ENCODE measurements around the gene TNK1. TPM values are rescaled to one million over a fixed set of nuclear protein-coding genes. Genes with fewer than 3 reads are reported as not detected.
A peak's percentile ranks its signal among the peaks of the same experiment; 100 is the strongest.
"Not testable (repeated sequence)": the region's sequence is repeated elsewhere in the genome, so short reads cannot be mapped to it uniquely, and the experiment has no call there.

The TNK1 gene
- total RNA-seq, 1 experiment from 2014 or later = 10.1 TPM

DNA sequence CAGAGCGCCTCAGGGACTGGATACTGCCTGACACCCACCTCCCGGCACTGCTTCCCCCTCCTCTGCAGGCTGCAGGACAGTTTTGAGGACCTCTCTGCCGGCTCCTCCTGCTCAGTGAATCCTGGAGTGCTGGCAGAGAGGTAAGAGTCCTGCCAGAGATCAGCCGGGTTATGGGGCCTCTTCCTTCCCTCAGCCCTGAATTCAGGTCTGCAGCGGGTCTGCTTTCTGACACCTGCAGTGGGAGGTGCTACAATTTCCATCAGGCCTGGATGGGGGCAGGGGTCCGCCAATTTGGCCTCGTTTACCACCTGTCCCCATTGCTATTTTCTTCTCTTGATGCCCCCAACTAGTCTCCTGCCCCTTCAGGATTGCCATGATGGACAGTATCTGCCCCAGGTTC, 48.8 kb upstream of the TNK1 start:
- peak overlapping the region in 1 of 2 experiments; percentile 29; a peak in 1 of 5 replicates for H3K4me3 Mint-ChIP-seq
- H3K27ac Mint-ChIP-seq = peak overlapping the region in 1 of 3 experiments; percentile 38; a peak in 1 of 7 replicates
- H2AFZ ChIP-seq (ENCODE audit: low read length) = no peak overlapping the region

DNA sequence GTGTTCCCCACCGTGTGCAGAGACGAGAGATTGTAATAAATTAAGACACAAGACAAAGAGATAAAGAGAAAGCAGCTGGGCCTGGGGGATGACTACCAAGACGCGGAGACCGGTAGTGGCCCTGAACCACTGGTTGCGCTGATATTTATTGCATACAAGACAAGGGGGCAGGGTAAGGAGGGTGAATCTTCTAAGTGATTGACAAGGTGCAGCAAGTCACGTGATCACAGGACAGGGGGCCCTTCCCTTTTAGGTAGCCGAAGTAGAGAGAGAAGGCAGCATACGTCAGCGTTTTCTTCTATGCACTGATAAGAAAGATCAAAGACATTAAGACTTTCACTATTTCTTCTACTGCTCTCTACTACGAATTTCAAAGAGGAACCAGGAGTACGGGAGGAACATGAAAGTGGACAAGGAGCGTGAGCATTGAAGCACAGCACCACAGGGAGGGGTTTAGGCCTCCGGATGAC, 48.3 kb upstream of the TNK1 start:
- H2BK120ac ChIP-seq (ENCODE audit: low read depth, low read length, poor library complexity, severe bottlenecking); H3K36me3 Mint-ChIP-seq (ENCODE audit: insufficient read depth in 1 of 3, low read depth in 3 of 3); H3T11ph ChIP-seq (ENCODE audit: low read length); H3K27me3 Mint-ChIP-seq (ENCODE audit: low read depth); H3K56ac ChIP-seq (ENCODE audit: insufficient read length, low read depth, low read length); H3K27me3 ChIP-seq (ENCODE audit: insufficient read depth, low read length); H3K9me3 ChIP-seq (ENCODE audit: control insufficient read depth, low read depth, low read length); H3K14ac ChIP-seq (ENCODE audit: insufficient read depth, low read length); H4K20me1 ChIP-seq (ENCODE audit: control insufficient read depth, insufficient read depth, insufficient read length); H2BK12ac ChIP-seq (ENCODE audit: insufficient read length, low read depth, low read length); H3K18ac ChIP-seq (ENCODE audit: insufficient read length, low read depth, low read length); DNase-seq; H2AFZ ChIP-seq (ENCODE audit: low read length); H3K79me2 ChIP-seq (ENCODE audit: insufficient read depth, low read length); H3K9ac ChIP-seq (ENCODE audit: extremely low read depth, insufficient read length, low read length); H2BK5ac ChIP-seq (ENCODE audit: insufficient read length, low read length); H3K79me1 ChIP-seq (ENCODE audit: insufficient read depth, low read depth, low read length, poor library complexity, severe bottlenecking); H3K9me3 Mint-ChIP-seq; H3K27ac ChIP-seq (ENCODE audit: insufficient read length, low read depth, low read length); H3K4me1 ChIP-seq (ENCODE audit: insufficient read depth, low read length); H2BK20ac ChIP-seq (ENCODE audit: low read depth, low read length, poor library complexity, severe bottlenecking); H2AK5ac ChIP-seq (ENCODE audit: insufficient read length, low read length); H3K4me2 ChIP-seq (ENCODE audit: insufficient read depth, insufficient read length, low read length); H3K4ac ChIP-seq (ENCODE audit: low read depth, low read length); H4K5ac ChIP-seq (ENCODE audit: insufficient read length, low read depth, low read length); H4K8ac ChIP-seq (replicated peaks; ENCODE audit: insufficient read length, low read depth, low read length); H2BK15ac ChIP-seq (ENCODE audit: low read depth, low read length); H3K23ac ChIP-seq (ENCODE audit: insufficient read length, low read depth, low read length); H4K91ac ChIP-seq (ENCODE audit: insufficient read length, low read depth, low read length): not testable (repeated sequence)
- Mint-ChIP-seq H3K4me3 (peak overlapping the region in 1 of 2 experiments; percentile 29; a peak in 1 of 5 replicates), H3K27ac (peak overlapping the region in 1 of 3 experiments; percentile 38; a peak in 2 of 7 replicates), H3K4me1 (peaks cover 34 to 45% of the 10 kb centered on the region in 2 experiments)
- WGBS (ENCODE audit: extremely low coverage, insufficient read length, low lambda C conversion rate) = no CpG with 5 or more reads among the region's 14 CpGs
- H3K23me2 ChIP-seq (ENCODE audit: insufficient read length, low read depth, low read length, poor library complexity, severe bottlenecking) = peaks cover 14% of the 10 kb centered on the region

More for the DNA sequence above, 48.8 kb upstream of the TNK1 start:
- Histone ChIP-seq H2BK12ac (ENCODE audit: insufficient read length, low read depth, low read length) (no peak overlapping the region), H3K9ac (ENCODE audit: extremely low read depth, insufficient read length, low read length) (no peak overlapping the region), H2AK5ac (ENCODE audit: insufficient read length, low read length) (no peak overlapping the region), H3T11ph (ENCODE audit: low read length) (no peak overlapping the region), H4K5ac (ENCODE audit: insufficient read length, low read depth, low read length) (no peak overlapping the region), H3K79me1 (ENCODE audit: insufficient read depth, low read depth, low read length, poor library complexity, severe bottlenecking) (no peaks in the 10 kb centered on the region), H3K27me3 (ENCODE audit: insufficient read depth, low read length) (no peaks in the 10 kb centered on the region), H2BK5ac (ENCODE audit: insufficient read length, low read length) (no peak overlapping the region), H3K23ac (ENCODE audit: insufficient read length, low read depth, low read length) (no peak overlapping the region), H3K18ac (ENCODE audit: insufficient read length, low read depth, low read length) (no peak overlapping the region), H4K8ac (replicated peaks; ENCODE audit: insufficient read length, low read depth, low read length) (no peak overlapping the region), H2BK20ac (ENCODE audit: low read depth, low read length, poor library complexity, severe bottlenecking) (no peak overlapping the region), H4K91ac (ENCODE audit: insufficient read length, low read depth, low read length) (no peak overlapping the region), H4K20me1 (ENCODE audit: control insufficient read depth, insufficient read depth, insufficient read length) (no peaks in the 10 kb centered on the region), H3K4me2 (ENCODE audit: insufficient read depth, insufficient read length, low read length) (no peak overlapping the region), H2BK120ac (ENCODE audit: low read depth, low read length, poor library complexity, severe bottlenecking) (no peak overlapping the region), H3K23me2 (ENCODE audit: insufficient read length, low read depth, low read length, poor library complexity, severe bottlenecking) (peaks cover 14% of the 10 kb centered on the region), H3K4me1 (ENCODE audit: insufficient read depth, low read length) (no peaks in the 10 kb centered on the region), H3K27ac (ENCODE audit: insufficient read length, low read depth, low read length) (no peak overlapping the region), H3K4ac (ENCODE audit: low read depth, low read length) (no peak overlapping the region), H3K9me3 (ENCODE audit: control insufficient read depth, low read depth, low read length) (no peaks in the 10 kb centered on the region), H3K56ac (ENCODE audit: insufficient read length, low read depth, low read length) (no peak overlapping the region), H3K79me2 (ENCODE audit: insufficient read depth, low read length) (peaks cover 2% of the 10 kb centered on the region; the same call in 1 of the 2 replicates), H2BK15ac (ENCODE audit: low read depth, low read length) (no peak overlapping the region), H3K14ac (ENCODE audit: insufficient read depth, low read length) (no peak overlapping the region)
- Mint-ChIP-seq H3K27me3 (ENCODE audit: low read depth) (no peaks in the 10 kb centered on the region; the same call in 1 of the 2 replicates), H3K4me1 (peaks cover 30 to 41% of the 10 kb centered on the region in 2 experiments), H3K9me3 (no peaks in the 10 kb centered on the region), H3K36me3 (ENCODE audit: insufficient read depth in 1 of 3, low read depth in 3 of 3) (peaks cover 0 to under 1% (median 0%) of the 10 kb centered on the region in 3 experiments; a peak in 2 of 7 replicates)
- TF ChIP-seq, protein P1, sequence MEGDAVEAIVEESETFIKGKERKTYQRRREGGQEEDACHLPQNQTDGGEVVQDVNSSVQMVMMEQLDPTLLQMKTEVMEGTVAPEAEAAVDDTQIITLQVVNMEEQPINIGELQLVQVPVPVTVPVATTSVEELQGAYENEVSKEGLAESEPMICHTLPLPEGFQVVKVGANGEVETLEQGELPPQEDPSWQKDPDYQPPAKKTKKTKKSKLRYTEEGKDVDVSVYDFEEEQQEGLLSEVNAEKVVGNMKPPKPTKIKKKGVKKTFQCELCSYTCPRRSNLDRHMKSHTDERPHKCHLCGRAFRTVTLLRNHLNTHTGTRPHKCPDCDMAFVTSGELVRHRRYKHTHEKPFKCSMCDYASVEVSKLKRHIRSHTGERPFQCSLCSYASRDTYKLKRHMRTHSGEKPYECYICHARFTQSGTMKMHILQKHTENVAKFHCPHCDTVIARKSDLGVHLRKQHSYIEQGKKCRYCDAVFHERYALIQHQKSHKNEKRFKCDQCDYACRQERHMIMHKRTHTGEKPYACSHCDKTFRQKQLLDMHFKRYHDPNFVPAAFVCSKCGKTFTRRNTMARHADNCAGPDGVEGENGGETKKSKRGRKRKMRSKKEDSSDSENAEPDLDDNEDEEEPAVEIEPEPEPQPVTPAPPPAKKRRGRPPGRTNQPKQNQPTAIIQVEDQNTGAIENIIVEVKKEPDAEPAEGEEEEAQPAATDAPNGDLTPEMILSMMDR (conservative IDR thresholded peaks at IDR 0.05) = no peak
- DNase-seq = no peak
- no CpG with 5 or more reads among the region's 7 CpGs for WGBS (ENCODE audit: extremely low coverage, insufficient read length, low lambda C conversion rate)

All from H9 (cell line).